ENCODE measurements around the gene MSI2.

MSI2 gene

DNA sequence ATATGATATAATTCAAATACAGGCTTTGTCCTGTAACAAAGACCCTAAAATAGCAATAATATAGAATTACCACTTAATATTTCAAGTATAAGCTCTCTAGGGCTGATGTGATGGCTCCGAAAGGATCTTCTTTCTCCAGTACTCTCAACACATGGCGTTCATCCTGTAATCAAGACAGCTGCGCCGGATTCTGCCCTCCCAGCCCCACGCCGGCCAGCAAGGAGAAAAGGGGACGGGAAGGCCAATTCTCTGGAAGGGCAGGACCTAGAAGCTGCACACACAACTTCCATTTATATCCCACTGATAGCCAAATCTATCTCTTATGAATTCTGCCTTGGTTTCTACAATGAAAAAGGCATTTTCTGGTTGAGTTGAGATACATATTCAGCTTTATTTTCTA lies 456.8 kb downstream of the MSI2 start:
- DNase-seq, result no peak

- DNase-seq, result peak; percentile 44
Observed at GRCh38 chr17:57714665-57715180, 458.4 kb downstream of the MSI2 start.

GRCh38 chr17:57715981-57716380 lies 459.7 kb downstream of the MSI2 start:
- no peak for DNase-seq

DNA sequence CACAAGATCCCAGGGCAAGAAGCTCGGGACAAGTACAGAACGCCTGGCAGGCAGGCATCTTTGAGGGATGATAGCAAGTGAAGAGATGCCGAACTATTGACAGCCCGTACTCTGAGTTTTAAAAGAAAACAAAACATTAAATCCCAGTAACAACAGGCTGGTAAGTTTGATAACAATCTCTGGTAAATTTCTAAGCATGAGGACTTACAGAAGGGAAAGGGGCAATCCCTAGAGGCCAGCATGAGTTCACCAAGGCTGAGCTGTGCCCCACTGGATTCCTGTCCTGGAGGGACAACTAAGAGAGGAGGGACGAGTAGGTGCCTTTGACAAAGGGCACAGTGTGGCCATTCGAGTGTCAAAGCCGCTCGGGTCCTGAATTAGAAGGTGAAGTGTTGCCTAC lies 462.6 kb downstream of the MSI2 start:
- no peak for DNase-seq

DNA sequence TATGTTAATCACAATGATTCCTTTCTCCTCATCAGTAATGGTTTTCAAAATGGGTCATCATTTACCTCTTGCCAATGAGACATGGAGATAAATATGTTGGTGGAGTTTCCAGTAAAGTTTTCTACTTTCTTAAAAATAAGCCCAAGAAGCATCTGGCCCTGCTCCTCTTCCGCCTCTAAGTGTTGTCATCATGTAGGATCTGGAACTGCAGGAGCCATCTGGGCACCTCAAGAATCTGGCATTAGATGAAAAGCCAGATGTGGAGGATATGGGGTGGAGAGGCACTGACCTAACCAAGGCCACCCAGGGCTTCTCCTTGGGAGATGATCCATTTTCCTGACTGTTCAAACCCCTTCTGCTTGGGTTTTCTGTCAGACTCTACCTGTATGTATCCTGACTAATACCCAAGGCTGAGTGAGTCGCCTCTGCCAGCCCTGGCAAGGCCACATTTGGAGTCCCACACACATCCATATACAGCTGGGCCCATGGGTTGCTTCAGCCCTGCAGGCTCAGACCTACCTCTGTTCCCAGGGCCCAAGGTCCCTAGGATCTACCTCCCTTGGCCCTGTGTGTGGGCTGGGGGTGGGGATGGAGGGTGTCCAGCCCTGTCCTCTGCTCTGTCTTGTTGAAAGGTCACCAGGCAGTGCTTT lies 464.2 kb downstream of the MSI2 start:
- DNase-seq, result no peak

- no peak for DNase-seq
Observed at GRCh38 chr17:57721967-57722703, 465.8 kb downstream of the MSI2 start.

DNA sequence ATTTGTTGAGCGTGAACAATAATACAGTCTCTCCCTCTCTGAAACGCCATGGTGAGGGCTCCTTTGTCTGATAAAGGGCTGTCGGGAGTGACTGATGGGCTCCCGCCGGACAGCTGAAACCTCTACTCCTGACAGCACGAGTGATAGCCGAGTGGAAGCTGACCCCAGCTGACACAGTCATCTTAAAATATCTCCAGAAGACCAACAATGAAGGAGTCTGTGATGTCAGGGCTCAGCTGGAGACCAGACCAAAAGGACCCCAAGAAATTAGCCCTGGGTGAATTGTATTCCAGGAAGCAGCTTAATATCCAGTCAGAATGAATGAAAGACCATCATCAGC lies 466.4 kb downstream of the MSI2 start:
- no peak for DNase-seq

- no peak for DNase-seq
Observed at GRCh38 chr17:57723427-57724025, 467.2 kb downstream of the MSI2 start.

- no peak for DNase-seq
Observed at GRCh38 chr17:57724026-57724728, 467.9 kb downstream of the MSI2 start.

- DNase-seq, result no peak
Observed at GRCh38 chr17:57724729-57725125, 468.4 kb downstream of the MSI2 start.

DNA sequence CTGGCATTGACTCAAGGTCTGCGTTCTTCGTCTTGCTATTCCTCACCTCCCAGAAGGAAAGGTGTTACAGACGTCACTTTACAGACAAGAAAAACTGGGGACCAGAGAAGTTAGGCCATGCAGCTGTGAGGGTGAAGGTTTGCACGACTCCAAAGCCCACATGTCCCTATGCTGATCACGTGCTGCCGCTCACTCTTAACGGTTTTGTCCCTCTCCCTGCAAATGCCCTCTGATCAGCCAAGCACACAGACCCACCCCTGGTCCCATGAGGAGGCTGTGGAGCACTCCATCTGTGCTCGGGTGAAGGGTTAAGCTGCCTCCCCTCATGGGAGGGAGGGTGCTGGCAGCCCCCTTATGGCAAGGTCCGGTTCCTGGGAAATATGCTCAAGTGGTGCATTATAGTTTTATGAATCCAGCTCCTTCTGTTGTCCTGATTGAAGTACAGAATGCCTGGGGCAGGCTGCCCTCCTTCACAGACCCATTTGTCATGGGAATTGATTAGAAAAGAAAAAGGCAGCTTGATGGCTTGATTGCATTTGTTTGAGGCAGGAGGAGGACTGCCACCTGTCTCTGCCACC lies 470.0 kb downstream of the MSI2 start:
- peak; percentile 28 for DNase-seq

DNA sequence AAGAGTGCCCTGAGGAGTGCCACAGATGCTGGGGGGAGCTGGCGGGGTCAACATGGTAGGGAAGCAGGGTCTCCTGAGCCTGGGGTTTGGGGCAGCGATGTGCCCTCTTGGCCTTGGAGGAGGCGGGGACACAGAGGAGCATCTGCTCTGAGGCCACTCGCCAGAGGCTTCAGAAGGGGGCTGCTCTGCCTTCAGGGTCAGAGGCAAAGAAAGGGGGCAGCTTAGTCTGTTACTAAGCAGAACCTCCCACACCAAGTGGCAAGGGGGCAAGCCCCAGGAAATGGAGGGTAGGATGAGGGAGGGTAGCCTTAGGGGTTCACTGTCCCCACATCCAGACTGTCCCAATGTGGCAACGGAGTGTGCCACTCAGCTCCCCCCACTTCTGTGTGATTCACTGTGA lies 470.5 kb downstream of the MSI2 start:
- no peak for DNase-seq

- no peak for DNase-seq
Observed at GRCh38 chr17:57727630-57728175, 471.4 kb downstream of the MSI2 start.

DNA sequence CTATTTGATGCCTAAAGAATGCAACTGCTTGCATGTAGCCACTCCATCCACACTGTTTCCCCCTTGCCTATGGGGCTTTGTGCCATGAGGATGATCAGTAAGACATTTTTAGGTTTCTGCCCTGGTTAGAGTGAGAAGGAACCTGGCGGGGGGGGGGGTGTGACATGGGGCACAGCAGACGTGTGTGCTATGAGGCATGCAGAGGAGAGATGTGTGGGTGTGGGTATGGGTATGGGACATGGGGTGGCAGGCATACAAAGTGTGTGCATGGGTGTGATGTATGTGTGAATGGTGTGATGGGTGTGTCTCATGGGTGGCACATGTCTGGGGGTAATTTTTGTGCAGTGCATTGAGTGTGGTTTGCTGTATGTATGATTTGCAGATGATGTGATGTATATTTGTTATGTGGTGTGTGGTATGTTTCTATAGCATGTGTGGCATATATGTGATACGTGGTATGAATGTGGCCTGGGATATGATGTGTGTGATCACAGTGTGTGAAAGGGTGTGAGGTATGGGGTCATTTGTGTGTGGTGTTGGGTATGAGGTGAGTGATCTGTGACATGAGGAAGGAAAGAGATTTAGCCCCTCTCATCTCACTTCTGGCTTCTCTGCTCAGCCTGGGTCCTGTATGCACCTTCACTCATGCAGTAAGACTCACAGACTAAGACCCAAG lies 473.8 kb downstream of the MSI2 start:
- DNase-seq, result no peak

GRCh38 chr17:57732062-57732461 lies 475.7 kb downstream of the MSI2 start:
- DNase-seq, result peak; percentile 86

DNA sequence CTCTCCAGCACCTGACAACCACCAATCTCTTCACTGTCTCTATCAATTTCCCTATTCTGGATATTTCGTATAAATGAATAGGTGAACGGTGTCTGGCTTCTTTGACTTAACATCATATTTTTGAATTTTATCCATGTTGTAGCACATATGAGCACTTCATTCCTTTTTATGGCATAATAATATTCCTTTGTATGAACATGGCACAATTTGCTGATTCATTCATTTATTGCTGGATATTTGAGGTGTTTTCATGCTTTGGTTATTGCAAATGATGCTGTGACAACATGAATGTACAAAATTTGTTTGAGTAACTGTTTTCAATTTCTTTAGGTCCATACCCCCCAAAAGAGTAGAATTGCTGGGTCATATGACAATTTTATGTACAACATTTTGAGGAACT lies 476.8 kb downstream of the MSI2 start:
- no peak for DNase-seq

Data from DMS79 treated with DMSO at 0.1 percent for 48 hours (cell line).